Hepatocyte (in vitro differentiated cells): ENCODE data around the gene PTGER2. TPM values are rescaled to one million over a fixed set of nuclear protein-coding genes. Genes with fewer than 3 reads are reported as not detected.

Experiments used
- DNase-seq: peaks from one replicate; pipeline ENCODE4 v3.0.0-alpha.2; 2016; ENCODE audit warnings: low spot score
- H2AFZ ChIP-seq: fragments of 200-600 bp; sonication (generic); 2 replicates; pipeline ENCODE4 v1.6.0; 2016; ENCODE audit warnings: antibody characterized with exemption, mild to moderate bottlenecking
- H3K27ac ChIP-seq: fragments of 200-600 bp; sonication (generic); 2 replicates; pipeline ENCODE4 v1.5.1; 2016; ENCODE audit warnings: mild to moderate bottlenecking
- H3K27me3 ChIP-seq: fragments of 200-600 bp; sonication (generic); 2 replicates; pipeline ENCODE4 v1.6.1; 2016
- H3K36me3 ChIP-seq: fragments of 200-600 bp; sonication (generic); replicated peaks from 2 replicates; pipeline ENCODE4 v1.5.1; 2016; ENCODE audit warnings: low read depth; ENCODE audit not compliant: insufficient read depth
- H3K4me1 ChIP-seq: fragments of 200-600 bp; sonication (generic); 2 replicates; pipeline ENCODE4 v1.5.1; 2016; ENCODE audit warnings: mild to moderate bottlenecking, moderate library complexity; ENCODE audit not compliant: insufficient read depth
- H3K4me2 ChIP-seq: fragments of 200-600 bp; sonication (generic); 2 replicates; pipeline ENCODE4 v1.6.0; 2016
- H3K4me3 ChIP-seq: fragments of 200-600 bp; sonication (generic); 2 replicates; pipeline ENCODE4 v1.5.1; 2016; ENCODE audit warnings: mild to moderate bottlenecking
- H3K79me2 ChIP-seq: fragments of 200-600 bp; sonication (generic); 2 replicates; pipeline ENCODE4 v1.6.0; 2017; ENCODE audit warnings: mild to moderate bottlenecking
- H3K9me2 ChIP-seq: fragments of 200-600 bp; sonication (generic); replicated peaks from 2 replicates; pipeline ENCODE4 v1.6.0; 2017; ENCODE audit warnings: mild to moderate bottlenecking; ENCODE audit not compliant: insufficient read depth
- H3K9me3 ChIP-seq: fragments of 200-600 bp; sonication (generic); 2 replicates; pipeline ENCODE4 v1.5.1; 2016; ENCODE audit warnings: low read depth, mild to moderate bottlenecking
- H4K20me1 ChIP-seq: fragments of 200-600 bp; sonication (generic); 2 replicates; pipeline ENCODE4 v1.6.0; 2016; ENCODE audit warnings: mild to moderate bottlenecking; ENCODE audit not compliant: insufficient read depth, poor library complexity, severe bottlenecking
- EZH2 ChIP-seq: fragments of 200-600 bp; sonication (generic); IDR thresholded peaks from 2 replicates; pipeline ENCODE4 v1.6.1; 2016; ENCODE audit warnings: antibody characterized with exemption, mild to moderate bottlenecking, borderline replicate concordance
- WGBS: methylation state at CpG from one replicate; pipeline ENCODE4 v1.1.6; 2016; ENCODE audit warnings: low lambda C conversion rate; ENCODE audit errors: missing lambda C conversion rate; 5-methylcytosine and 5-hydroxymethylcytosine counted together
- polyA plus RNA-seq: library from polyadenylated mRNA; unstranded; fragments of >200 nt; fragmentation: Nextera tagmentation; extraction: Ambion mirVana; gene quantifications from 2 replicates; pipeline ENCODE4 v1.2.1, GENCODE V29; 2016
- total RNA-seq: library from RNA; depleted of rRNA; stranded (reverse); fragments of >200 nt; gene quantifications from 2 replicates; pipeline ENCODE4 v1.2.3, GENCODE V29; 2014
- TF ChIP-seq, protein P1 (sequence below): fragments of 200-600 bp; sonication (generic); IDR thresholded peaks from 2 replicates; pipeline ENCODE4 v1.5.1; 2016; ENCODE audit warnings: antibody characterized with exemption, mild to moderate bottlenecking; ENCODE audit not compliant: poor library complexity

Gene PTGER2
- total and polyA plus RNA-seq, 2 experiments from 2014 or later: 18.5 to 49.3 TPM

DNA sequence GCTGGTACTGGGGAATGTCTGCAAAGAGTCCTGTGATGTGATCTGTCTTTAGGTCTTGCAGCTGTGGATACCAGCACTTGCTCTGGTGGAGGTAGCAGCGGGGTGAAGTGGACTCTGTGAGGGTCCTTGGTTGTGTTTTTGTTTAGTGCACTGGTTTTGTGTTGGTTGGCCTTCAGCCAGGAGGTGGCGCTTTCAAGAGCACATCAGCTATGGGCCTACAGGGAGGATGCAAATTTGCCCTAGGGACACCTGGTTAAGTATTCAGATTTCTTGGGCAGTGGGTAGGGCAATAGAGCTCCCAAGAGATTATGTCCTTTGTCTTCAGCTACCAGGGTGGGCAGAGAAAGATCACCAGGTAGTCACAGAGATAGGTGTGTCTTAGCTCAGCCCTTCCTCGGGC lies 63.8 kb downstream of the PTGER2 start:
- H3K27me3 ChIP-seq: no peaks in the 10 kb centered on the region
- H3K4me1 ChIP-seq: no peaks in the 10 kb centered on the region
- H3K4me3 ChIP-seq: no peak overlapping the region
- H3K79me2 ChIP-seq: no peaks in the 10 kb centered on the region
- 93% methylated on average over 3 of the region's 3 CpGs for WGBS
- no peaks in the 10 kb centered on the region for H4K20me1 ChIP-seq
- no peak overlapping the region for H3K4me2 ChIP-seq
- DNase-seq: no peak
- no peaks in the 10 kb centered on the region for H3K36me3 ChIP-seq
- no peak overlapping the region for H3K27ac ChIP-seq
- H3K9me2 ChIP-seq: no peaks in the 10 kb centered on the region
- no peak for TF ChIP-seq EZH2
- TF ChIP-seq, protein P1, sequence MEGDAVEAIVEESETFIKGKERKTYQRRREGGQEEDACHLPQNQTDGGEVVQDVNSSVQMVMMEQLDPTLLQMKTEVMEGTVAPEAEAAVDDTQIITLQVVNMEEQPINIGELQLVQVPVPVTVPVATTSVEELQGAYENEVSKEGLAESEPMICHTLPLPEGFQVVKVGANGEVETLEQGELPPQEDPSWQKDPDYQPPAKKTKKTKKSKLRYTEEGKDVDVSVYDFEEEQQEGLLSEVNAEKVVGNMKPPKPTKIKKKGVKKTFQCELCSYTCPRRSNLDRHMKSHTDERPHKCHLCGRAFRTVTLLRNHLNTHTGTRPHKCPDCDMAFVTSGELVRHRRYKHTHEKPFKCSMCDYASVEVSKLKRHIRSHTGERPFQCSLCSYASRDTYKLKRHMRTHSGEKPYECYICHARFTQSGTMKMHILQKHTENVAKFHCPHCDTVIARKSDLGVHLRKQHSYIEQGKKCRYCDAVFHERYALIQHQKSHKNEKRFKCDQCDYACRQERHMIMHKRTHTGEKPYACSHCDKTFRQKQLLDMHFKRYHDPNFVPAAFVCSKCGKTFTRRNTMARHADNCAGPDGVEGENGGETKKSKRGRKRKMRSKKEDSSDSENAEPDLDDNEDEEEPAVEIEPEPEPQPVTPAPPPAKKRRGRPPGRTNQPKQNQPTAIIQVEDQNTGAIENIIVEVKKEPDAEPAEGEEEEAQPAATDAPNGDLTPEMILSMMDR: no peak
- no peak overlapping the region for H2AFZ ChIP-seq
- no peaks in the 10 kb centered on the region for H3K9me3 ChIP-seq

Other genes with a start within 250 kb of the PTGER2 start
- gene NID2, start 245.3 kb upstream of the PTGER2 start, total RNA-seq: 43.1 and 52.8 TPM in 2 replicates
- 60.4 and 65.7 TPM in 2 replicates for gene NID2, start 245.3 kb upstream of the PTGER2 start, polyA plus RNA-seq
- gene PTGDR, start 46.6 kb upstream of the PTGER2 start, total RNA-seq: 2.5 and 3.1 TPM in 2 replicates
- gene PTGDR, start 46.6 kb upstream of the PTGER2 start, polyA plus RNA-seq: 2.2 and 3.5 TPM in 2 replicates
- 14.2 and 14.5 TPM in 2 replicates for gene TXNDC16, start 238.2 kb downstream of the PTGER2 start, total RNA-seq
- 5.0 and 7.0 TPM in 2 replicates for gene TXNDC16, start 238.2 kb downstream of the PTGER2 start, polyA plus RNA-seq
- gene GPR137C, start 238.5 kb downstream of the PTGER2 start, total RNA-seq: 1.8 and 2.5 TPM in 2 replicates
- gene GPR137C, start 238.5 kb downstream of the PTGER2 start, polyA plus RNA-seq: 1.3 and 1.7 TPM in 2 replicates